ENCODE data around the gene DPP7. TPM values are rescaled to one million over a fixed set of nuclear protein-coding genes. Genes with fewer than 3 reads are reported as not detected.

Gene DPP7
- total and polyA plus RNA-seq, 2 experiments from 2014 or later = 19.7 to 26.8 TPM

DNA sequence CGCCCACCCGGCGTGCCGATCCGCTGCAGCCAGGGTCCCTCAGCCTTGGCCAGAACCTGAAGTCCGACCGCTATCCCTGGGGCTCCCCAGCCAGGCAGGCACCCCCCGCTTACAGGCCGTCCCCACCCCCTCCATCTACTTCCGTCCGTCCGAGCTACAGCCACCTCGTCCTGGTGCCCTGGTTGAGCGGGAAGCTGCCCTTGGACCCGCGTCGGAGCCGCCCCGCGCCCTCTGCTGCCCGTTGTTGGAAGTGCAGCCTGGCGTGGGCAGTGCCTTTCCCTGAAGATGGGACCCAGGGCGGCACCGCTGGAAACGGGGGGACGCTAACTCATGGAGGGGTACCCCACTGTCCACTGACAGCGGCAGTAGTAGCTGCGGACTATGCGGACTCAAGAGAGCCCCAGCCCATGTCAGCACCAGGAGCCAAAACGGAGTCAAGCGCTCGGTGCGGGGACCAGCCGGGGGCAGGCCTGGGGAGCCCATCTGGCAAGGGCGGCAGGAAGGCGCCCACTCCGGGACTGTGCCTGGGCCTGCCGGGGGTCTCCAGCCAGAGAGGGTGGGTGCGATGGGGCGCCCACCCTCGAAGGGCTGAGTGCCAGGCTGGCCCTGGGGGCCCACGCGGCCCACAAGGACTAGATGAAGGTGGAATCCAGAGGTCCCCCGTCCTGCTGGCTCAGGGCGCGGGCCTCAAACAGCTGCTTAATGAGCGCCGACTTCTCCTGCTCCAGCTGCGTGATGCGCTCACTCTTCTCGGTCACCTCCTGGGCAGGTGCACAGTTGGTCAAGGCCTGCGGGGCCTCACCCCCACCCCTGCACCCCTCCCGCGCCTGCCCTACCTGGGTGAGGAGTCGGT is 50.3 kb downstream of the DPP7 start (continued):
- TF ChIP-seq, protein P1, sequence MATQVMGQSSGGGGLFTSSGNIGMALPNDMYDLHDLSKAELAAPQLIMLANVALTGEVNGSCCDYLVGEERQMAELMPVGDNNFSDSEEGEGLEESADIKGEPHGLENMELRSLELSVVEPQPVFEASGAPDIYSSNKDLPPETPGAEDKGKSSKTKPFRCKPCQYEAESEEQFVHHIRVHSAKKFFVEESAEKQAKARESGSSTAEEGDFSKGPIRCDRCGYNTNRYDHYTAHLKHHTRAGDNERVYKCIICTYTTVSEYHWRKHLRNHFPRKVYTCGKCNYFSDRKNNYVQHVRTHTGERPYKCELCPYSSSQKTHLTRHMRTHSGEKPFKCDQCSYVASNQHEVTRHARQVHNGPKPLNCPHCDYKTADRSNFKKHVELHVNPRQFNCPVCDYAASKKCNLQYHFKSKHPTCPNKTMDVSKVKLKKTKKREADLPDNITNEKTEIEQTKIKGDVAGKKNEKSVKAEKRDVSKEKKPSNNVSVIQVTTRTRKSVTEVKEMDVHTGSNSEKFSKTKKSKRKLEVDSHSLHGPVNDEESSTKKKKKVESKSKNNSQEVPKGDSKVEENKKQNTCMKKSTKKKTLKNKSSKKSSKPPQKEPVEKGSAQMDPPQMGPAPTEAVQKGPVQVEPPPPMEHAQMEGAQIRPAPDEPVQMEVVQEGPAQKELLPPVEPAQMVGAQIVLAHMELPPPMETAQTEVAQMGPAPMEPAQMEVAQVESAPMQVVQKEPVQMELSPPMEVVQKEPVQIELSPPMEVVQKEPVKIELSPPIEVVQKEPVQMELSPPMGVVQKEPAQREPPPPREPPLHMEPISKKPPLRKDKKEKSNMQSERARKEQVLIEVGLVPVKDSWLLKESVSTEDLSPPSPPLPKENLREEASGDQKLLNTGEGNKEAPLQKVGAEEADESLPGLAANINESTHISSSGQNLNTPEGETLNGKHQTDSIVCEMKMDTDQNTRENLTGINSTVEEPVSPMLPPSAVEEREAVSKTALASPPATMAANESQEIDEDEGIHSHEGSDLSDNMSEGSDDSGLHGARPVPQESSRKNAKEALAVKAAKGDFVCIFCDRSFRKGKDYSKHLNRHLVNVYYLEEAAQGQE (IDR thresholded peaks at IDR 0.05; ENCODE audit: unreplicated experiment) = no peak
- TF ChIP-seq ZNF331 (CRISPR knock-in tag; IDR thresholded peaks at IDR 0.05; ENCODE audit: low read depth) (no peak), ZNF114 (CRISPR knock-in tag; IDR thresholded peaks at IDR 0.05) (no peak), EZH2phosphoT487 (IDR thresholded peaks at IDR 0.05; ENCODE audit: unreplicated experiment) (no peak)

DNA sequence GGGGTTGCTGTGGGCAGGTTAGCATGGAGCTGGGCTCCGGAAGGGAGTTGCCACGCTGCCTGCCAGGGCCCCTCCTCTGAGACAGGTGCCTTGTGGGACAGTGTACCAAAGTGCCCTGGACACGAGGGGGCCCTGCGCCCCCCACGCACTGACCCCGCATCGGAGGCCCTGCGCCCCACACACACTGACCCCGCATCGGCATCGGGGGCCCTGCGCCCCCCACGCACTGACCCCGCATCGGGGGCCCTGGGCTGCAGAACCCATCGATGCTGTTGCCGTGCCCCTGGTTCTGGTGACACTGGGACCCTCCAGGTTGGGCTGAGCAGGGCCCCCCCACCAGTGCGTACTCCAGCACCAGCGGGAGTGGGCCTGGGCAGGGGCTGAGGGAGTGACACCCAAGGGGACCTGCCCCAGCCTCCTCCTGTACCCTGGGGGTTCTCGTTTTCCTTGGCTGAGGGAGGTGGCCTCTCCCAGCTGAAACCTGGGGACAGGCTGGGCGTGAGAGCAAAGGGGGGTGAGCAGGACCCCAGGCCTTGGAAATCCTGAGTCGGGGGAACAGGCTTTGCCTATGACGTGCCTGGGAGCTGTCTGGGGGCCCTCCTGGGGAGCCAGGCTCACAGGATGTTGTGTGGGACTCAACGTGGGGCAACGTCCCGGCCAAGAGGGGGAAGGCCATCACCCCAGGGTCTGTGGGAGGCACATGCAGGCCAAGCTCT is 51.1 kb downstream of the DPP7 start:
- peak; percentile 2; the same call in 2 of the 3 replicates for ATAC-seq
- Histone ChIP-seq H3K79me2 (replicated peaks; ENCODE audit: insufficient read depth) (peaks cover 7% of the 10 kb centered on the region; the same call in 1 of the 2 replicates), H3K27me3 (ENCODE audit: insufficient read depth) (peaks cover 4% of the 10 kb centered on the region; the same call in 1 of the 2 replicates), H3K4me2 (no peak overlapping the region), H4K20me1 (replicated peaks; ENCODE audit: insufficient read depth) (peaks cover 3% of the 10 kb centered on the region; the same call in 1 of the 2 replicates), H2AFZ (no peak overlapping the region), H3K27ac (ENCODE audit: low read depth) (no peak overlapping the region), H3K4me3 (no peak overlapping the region), H3K4me1 (ENCODE audit: insufficient read depth) (peaks cover 6% of the 10 kb centered on the region; the same call in 1 of the 2 replicates), H3F3A (replicated peaks; ENCODE audit: low read depth) (peaks cover 7% of the 10 kb centered on the region; the same call in 1 of the 2 replicates), H3K36me3 (ENCODE audit: insufficient read depth) (no peaks in the 10 kb centered on the region; the same call in 1 of the 2 replicates), H3K9me2 (ENCODE audit: insufficient read depth) (no peaks in the 10 kb centered on the region)
- H3K27me3 Mint-ChIP-seq (ENCODE audit: insufficient read depth, low read depth, poor library complexity) = peaks cover 3% of the 10 kb centered on the region
- H3K9me3 Mint-ChIP-seq = no peaks in the 10 kb centered on the region
- H3K36me3 Mint-ChIP-seq (ENCODE audit: low read depth) = no peaks in the 10 kb centered on the region; the same call in 2 of the 3 replicates
- no peak overlapping the region for H3K4me3 Mint-ChIP-seq
- no peak for DNase-seq (ENCODE audit: low spot score)
- H3K4me1 Mint-ChIP-seq = peaks cover 10% of the 10 kb centered on the region
- H3K27ac Mint-ChIP-seq = no peak overlapping the region
- TF ChIP-seq CTCF (conservative IDR thresholded peaks at IDR 0.05; ENCODE audit: low read depth in 2 of 2) = no peak
- TF ChIP-seq CREB1 (CRISPR knock-in tag; IDR thresholded peaks at IDR 0.05; ENCODE audit: low read depth) = no peak
- TF ChIP-seq STAT1 (IDR thresholded peaks at IDR 0.05; ENCODE audit: unreplicated experiment) = no peak
- no peak for TF ChIP-seq ZNF462 (CRISPR knock-in tag; IDR thresholded peaks at IDR 0.05)
